ENCODE data around the gene SLC6A19. TPM values are rescaled to one million over a fixed set of nuclear protein-coding genes. Genes with fewer than 3 reads are reported as not detected.

Gene SLC6A19
- total and polyA plus RNA-seq, 8 donors: 0.13 to 5.5 (median 0.43) TPM; not detected in 3

GRCh38 chr5:1196562-1196961 is 4.8 kb upstream of the SLC6A19 start:
- WGBS, 5 donors: 60 to 92% (median 84%) methylated on average over 1 of the region's 1 CpG
- H3K36me3 ChIP-seq: no peaks in the 10 kb centered on the region
- no peak overlapping the region for H3K4me3 ChIP-seq
- no peak for DNase-seq
- no peak overlapping the region for H3K27ac ChIP-seq
- H3K27me3 ChIP-seq: peaks cover 0 to 72% (median 6%) of the 10 kb centered on the region in 3 donors
- H3K9me3 ChIP-seq: no peaks in the 10 kb centered on the region
- no peak for TF ChIP-seq EP300 (IDR thresholded peaks at IDR 0.05)
- TF ChIP-seq CTCF (IDR thresholded peaks at IDR 0.05): no peak
- no peak for TF ChIP-seq POLR2A (IDR thresholded peaks at IDR 0.05)
- no peak for TF ChIP-seq POLR2AphosphoS5 (IDR thresholded peaks at IDR 0.05)
- peaks cover 5 to 20% (median 18%) of the 10 kb centered on the region in 4 donors for H3K4me1 ChIP-seq
- intact Hi-C loops (cut with DNase I; ENCODE audit: low total_unique reads): no loop called here

- intact Hi-C loops (cut with DNase I; ENCODE audit: low total_unique reads): no loop called here
- TF ChIP-seq CTCF (IDR thresholded peaks at IDR 0.05) (no peak), POLR2A (IDR thresholded peaks at IDR 0.05) (no peak), EP300 (IDR thresholded peaks at IDR 0.05) (no peak), POLR2AphosphoS5 (IDR thresholded peaks at IDR 0.05) (no peak)
- Histone ChIP-seq H3K4me1 (peaks cover 5 to 23% (median 18%) of the 10 kb centered on the region in 4 donors), H3K4me3 (no peak overlapping the region), H3K27ac (no peak overlapping the region), H3K36me3 (no peaks in the 10 kb centered on the region), H3K9me3 (no peaks in the 10 kb centered on the region), H3K27me3 (peaks cover 0 to 85% (median 6%) of the 10 kb centered on the region in 3 donors)
- DNase-seq: no peak
- WGBS, 5 donors: 87 to 95% (median 92%) methylated on average over 7 of the region's 7 CpGs
Measured at GRCh38 chr5:1197876-1198666, 3.3 kb upstream of the SLC6A19 start.

GRCh38 chr5:1199340-1199648 is 2.1 kb upstream of the SLC6A19 start:
- Histone ChIP-seq H3K36me3 (no peaks in the 10 kb centered on the region), H3K27ac (no peak overlapping the region), H3K4me1 (peaks cover 5 to 23% (median 18%) of the 10 kb centered on the region in 4 donors), H3K4me3 (no peak overlapping the region), H3K27me3 (peaks cover 0 to 94% (median 6%) of the 10 kb centered on the region in 3 donors), H3K9me3 (no peaks in the 10 kb centered on the region)
- intact Hi-C loops (cut with DNase I; ENCODE audit: low total_unique reads): no loop called here
- no peak for TF ChIP-seq EP300 (IDR thresholded peaks at IDR 0.05)
- TF ChIP-seq CTCF (IDR thresholded peaks at IDR 0.05): no peak
- TF ChIP-seq POLR2AphosphoS5 (IDR thresholded peaks at IDR 0.05): no peak
- no peak for TF ChIP-seq POLR2A (IDR thresholded peaks at IDR 0.05)
- DNase-seq: no peak

- peak in 1 of 2 donors; percentile 62 for DNase-seq
- intact Hi-C loops (cut with DNase I; ENCODE audit: low total_unique reads): no loop called here
- Histone ChIP-seq H3K36me3 (no peaks in the 10 kb centered on the region), H3K27me3 (peaks cover 0 to 96% (median 6%) of the 10 kb centered on the region in 3 donors), H3K4me3 (no peak overlapping the region), H3K4me1 (peaks cover 5 to 24% (median 23%) of the 10 kb centered on the region in 4 donors), H3K9me3 (no peaks in the 10 kb centered on the region), H3K27ac (no peak overlapping the region)
- TF ChIP-seq CTCF (IDR thresholded peaks at IDR 0.05) (no peak), POLR2A (IDR thresholded peaks at IDR 0.05) (no peak), POLR2AphosphoS5 (IDR thresholded peaks at IDR 0.05) (no peak), EP300 (IDR thresholded peaks at IDR 0.05) (no peak)
- WGBS, 5 donors: 21 to 43% (median 27%) methylated on average over 22 to 26 of the region's 26 CpGs
Measured at GRCh38 chr5:1199649-1200494, 1.5 kb upstream of the SLC6A19 start.

Measured in stomach (tissue), 9 donors.